GM10266 (cell line): ENCODE results near the gene TSKU.
A peak's percentile ranks its signal among the peaks of the same experiment; 100 is the strongest.

Experiments used
- DNase-seq: peaks from one replicate; pipeline ENCODE4 v3.0.0; 2012; ENCODE audit errors: extremely low spot score
- CTCF ChIP-seq: IDR thresholded peaks from 2 replicates; pipeline ENCODE4 v1.5.1; 2012; ENCODE audit warnings: mild to moderate bottlenecking, low read depth; ENCODE audit not compliant: control insufficient read depth, insufficient read depth; ENCODE audit errors: missing control alignments

TSKU gene

GRCh38 chr11:76806131-76806530 lies 23.0 kb downstream of the TSKU start:
- TF ChIP-seq CTCF: peak; percentile 1
- no peak for DNase-seq

GRCh38 chr11:76806608-76807205 lies 23.6 kb downstream of the TSKU start:
- no peak for TF ChIP-seq CTCF

GRCh38 chr11:76807206-76807875 lies 24.2 kb downstream of the TSKU start:
- peak; percentile 78 for DNase-seq
- peak; percentile 73 for TF ChIP-seq CTCF

More at GRCh38 chr11:76806608-76807205, 23.6 kb downstream of the TSKU start:
- no peak for DNase-seq

GRCh38 chr11:76808171-76808570 lies 25.0 kb downstream of the TSKU start:
- no peak for TF ChIP-seq CTCF

GRCh38 chr11:76808996-76809395 lies 25.8 kb downstream of the TSKU start:
- TF ChIP-seq CTCF: no peak

More at GRCh38 chr11:76808171-76808570, 25.0 kb downstream of the TSKU start:
- DNase-seq: no peak

GRCh38 chr11:76810151-76810853 lies 27.1 kb downstream of the TSKU start:
- TF ChIP-seq CTCF: peak; percentile 54
- DNase-seq: peak; percentile 58

More at GRCh38 chr11:76808996-76809395, 25.8 kb downstream of the TSKU start:
- DNase-seq: no peak
